Right ventricle myocardium inferior (tissue), 1 donor: Measurements from ENCODE around the gene MST1. TPM values are rescaled to one million over a fixed set of nuclear protein-coding genes. Genes with fewer than 3 reads are reported as not detected.

Experiments used
- ATAC-seq: fragments of 200-7000 bp; cut with Tn5 transposase; one replicate; pipeline ENCODE4 v1.9.1; 2020; ENCODE audit warnings: mild to moderate bottlenecking, moderate library complexity
- DNase-seq: peaks from one replicate; pipeline ENCODE4 v3.0.0; 2021; ENCODE audit errors: missing footprints
- intact Hi-C: fragments of 100-400 bp; cut with DNase I; formaldehyde crosslinking; loops from one replicate; pipeline ENCODE4 v1.11.0; 2022
- long read RNA-seq: library from polyadenylated mRNA; unstranded; transcript quantifications from one replicate; pipeline ENCODE4 v2.0.0, GENCODE V29; 2021
- total RNA-seq: library from RNA; stranded (reverse); fragmentation: NEBNext Ultra II Directional; extraction: Animal tissue kit (Norgen Biotek cat#: 25700); gene quantifications from one replicate; pipeline ENCODE4 v1.2.1, GENCODE V29; 2021
- donor health status: DM: no; HTN: yes; CAD: no; lungs with severe emphysema.

Gene MST1
- 4.6 TPM for total RNA-seq
- long read RNA-seq: 0 reads

DNA sequence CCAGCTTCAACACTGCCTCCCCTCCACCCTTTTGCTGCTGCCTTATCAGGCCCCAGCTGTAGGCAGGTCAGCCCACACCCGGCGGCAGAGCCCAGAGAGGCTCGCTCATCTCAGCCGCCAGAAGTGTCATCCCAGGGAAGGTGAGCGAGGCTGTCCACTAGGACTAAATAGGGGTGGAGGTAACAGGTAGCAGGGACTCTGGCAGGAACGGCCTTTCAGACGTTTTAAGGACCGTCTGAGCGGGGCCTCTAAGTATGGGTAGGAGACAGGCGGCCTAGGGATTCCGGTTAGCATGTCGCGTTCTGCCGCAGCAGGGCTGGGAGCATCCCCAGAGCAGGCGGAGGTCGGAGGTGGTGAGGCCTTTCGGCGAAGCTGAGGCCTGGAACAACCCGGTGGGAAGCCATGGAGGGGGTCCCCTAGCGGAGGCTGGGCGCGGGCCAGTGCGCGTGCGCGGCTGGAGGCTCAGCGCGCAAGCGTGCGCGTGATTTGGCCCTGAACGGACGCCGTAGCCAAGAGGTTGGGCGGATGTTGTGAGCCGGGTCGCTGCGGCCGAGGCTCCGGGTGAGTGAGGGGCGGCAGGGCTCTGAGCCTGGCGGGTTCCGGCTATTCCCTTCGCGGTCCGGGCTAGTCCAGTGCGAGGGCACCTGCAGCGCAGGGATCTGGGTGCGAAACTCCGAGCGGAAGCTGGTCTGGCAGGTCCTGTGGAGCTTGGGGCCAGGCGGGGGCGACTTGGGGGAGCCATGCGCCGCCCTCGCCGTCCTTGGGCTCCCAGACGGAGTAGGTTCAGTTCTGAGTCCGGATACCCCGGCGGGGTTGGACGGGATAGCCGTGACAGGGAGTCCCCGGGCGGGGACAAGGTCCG, at the start of gene MST1, which contains the start of gene RNF123:
TSS of gene MST1 (minus strand) at position 429 of the 862 bp plus-strand sequence. CDS start 783 bp downstream, outside the sequence.
TSS of gene RNF123 (plus strand) at position 512 of the 862 bp plus-strand sequence. CDS start 1,609 bp downstream, outside the sequence.
- intact Hi-C loops: no loop called here
- DNase-seq: peak; percentile 94
- ATAC-seq: peak; percentile 85

DNA sequence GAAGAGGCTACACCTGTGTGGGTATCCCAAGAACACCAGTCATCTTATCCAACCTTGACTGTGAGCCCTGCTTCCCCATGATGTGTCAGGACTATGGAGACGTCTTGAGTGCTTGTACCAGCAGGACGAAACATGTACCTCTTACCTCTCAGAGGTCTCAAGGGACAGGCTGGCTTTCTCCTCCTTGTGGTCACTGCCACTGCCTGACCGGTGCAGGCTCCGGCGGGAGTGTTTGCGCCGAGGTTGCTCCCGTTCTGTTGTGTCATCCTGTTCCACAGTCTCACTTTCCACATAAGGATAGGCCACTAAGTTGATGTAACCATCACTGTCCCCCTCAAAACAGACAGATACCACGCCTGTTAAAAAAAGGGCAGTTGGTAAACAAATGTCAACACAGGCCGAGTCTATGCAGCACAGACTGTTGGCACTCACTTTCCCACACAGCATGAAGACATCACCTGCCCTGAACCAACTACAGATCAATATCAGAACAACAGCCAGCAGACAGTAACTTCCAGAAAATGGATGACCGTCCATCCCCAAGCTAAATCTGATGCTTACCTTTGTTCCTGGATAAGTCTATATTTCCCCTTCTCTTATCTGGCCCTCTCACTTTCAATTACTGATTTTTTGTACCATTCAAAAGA, 48.9 kb upstream of the MST1 start:
- intact Hi-C loops: no loop called here
- DNase-seq: no peak
- ATAC-seq: no peak

DNA sequence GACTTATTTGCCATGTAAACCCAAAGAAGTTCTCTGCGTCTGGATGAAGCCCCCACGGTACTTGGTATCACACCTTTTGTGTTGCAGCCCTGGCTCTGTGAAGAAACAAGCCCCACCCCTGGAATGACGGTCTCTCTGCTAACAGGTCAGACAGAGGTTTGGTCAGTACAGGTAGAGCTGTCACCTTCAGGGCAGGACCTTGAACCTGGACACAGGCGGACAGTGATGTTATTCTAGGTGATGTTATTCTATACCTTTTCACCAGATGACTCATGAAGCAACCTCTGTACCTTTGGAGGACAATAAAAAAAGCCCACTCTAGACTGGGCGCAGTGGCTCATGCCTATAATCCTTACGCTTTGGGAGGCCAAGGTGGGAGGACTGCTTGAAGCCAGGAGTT, 45.5 kb upstream of the MST1 start:
- no peak for DNase-seq
- intact Hi-C loops: no loop called here
- ATAC-seq: no peak

DNA sequence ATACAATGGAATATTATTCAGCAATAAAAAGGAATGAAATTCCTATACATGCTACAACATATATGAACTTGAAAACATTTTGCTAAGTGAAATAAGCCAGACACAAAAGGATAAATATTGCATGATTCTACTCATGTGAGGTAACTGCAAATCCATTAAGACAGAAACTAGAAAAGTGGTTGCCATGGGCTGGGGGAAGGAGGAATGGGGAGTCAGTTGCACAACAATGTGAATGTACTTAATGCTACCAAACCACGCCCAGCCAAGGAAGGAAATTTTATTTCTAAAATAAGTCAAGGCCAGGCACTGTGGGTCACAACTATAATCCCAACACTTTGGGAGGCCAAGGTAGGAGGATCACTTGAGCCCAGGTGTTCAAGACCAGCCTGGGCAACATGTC, 44.3 kb upstream of the MST1 start:
- intact Hi-C loops: no loop called here
- no peak for ATAC-seq
- DNase-seq: no peak

DNA sequence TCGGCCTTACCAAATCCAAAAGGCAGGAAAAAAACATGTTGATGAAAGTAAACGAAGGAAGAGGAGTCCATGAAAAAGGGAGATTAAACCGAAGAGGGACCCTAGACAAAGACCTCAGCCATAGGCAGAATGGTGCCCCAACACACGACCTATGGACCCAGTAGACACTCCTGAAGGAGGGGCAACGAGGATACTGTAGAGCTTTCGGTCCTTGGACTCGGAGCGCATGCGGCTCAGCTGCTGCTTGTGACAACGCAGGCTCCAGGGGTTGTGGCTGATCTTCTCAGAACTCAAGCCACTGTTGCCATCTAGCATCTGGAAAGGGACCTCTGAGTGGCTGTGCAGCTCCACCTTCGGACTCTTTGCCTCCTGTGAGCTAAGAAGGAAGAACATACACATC, 43.3 kb upstream of the MST1 start:
- no peak for ATAC-seq
- intact Hi-C loops: no loop called here
- no peak for DNase-seq

DNA sequence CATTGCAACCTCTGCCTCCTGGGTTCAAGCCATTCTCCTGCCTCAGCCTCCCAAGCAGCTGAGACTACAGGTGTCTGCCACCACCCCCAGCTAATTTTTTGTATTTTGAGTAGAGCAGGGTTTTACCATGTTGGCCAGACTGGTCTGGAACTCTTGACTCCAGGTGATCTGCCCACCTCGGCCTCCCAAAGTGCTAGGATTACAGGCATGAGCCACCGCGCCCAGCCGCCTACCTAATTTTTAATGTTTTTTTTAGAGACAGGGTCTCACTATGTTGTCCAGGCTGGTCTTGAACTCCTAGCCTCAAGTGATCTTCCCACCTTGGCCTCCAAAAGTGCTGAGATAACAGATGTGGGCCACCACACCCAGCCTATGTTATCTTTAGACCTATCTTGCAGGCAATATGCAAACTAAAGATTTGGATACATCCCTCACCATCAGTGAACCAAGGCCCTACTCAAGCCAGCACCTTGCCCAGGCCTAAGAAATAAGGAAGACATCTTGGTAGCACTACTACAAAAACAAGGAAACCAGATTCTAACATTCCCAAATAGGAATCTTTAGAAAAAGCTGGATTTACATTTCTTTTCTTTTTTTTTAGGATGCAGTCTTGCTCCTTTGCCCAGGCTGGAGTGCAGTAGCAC, 40.8 kb upstream of the MST1 start:
- intact Hi-C loops: no loop called here
- no peak for ATAC-seq
- no peak for DNase-seq

DNA sequence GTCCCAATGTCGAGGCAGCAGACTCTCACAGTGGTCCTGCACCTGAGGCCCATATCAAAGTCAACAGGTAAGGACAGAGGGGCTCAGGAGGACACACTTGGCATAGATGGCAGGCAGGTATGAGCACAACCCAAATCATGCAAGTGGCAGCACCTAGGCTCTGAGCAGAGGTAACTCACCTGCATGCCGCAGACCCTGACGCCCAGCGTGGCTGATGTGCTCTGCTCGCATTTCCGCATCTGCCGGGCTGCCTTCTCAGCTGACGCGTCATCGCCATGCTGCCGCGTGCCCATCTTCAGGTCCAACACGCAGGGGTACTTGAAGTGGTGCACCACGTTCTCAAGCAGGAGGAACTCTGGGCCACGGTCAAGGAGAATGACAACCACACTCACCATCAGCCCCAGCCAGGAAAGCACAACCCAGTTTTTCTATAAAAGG, 38.7 kb upstream of the MST1 start:
- ATAC-seq (no peak), DNase-seq (no peak)
- intact Hi-C loops: no loop called here

DNA sequence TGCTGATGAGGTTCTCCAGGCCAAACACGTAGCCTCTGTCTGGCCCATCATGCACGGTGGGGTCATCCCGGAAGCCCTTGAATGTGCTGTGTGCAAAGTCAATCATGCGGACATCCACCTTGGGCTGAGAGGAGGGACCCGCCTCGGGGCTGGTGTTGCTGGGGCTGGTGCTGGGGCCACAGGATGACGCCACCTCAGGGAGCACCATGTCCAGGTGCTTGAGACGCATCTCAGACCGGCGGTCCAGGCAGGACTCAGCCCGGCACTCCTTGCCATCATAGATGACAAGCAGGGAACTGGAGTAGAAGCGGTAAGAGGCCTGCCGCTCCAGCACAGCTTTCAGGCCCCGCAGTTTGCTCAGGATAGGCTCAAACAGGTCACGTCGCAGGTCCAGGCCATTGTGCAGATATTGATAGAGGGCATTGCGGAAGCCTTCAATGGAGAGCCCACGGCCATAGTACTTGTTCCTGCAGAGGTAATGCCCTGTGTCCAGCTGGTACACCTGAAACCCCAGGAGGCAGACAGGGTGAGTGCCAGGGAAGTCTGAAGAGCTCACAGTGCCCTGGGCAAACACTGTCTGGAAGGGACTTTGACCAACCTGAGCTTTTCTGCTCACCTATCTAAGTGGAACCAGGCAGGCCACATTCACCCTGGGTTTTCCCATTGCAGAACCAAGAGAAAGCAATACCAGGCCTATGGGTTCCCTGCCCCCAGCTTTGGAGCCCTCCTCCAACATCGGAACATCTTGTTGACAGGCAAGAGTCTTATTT, 38.1 kb upstream of the MST1 start:
- DNase-seq (no peak), ATAC-seq (no peak)
- intact Hi-C loops: no loop called here

DNA sequence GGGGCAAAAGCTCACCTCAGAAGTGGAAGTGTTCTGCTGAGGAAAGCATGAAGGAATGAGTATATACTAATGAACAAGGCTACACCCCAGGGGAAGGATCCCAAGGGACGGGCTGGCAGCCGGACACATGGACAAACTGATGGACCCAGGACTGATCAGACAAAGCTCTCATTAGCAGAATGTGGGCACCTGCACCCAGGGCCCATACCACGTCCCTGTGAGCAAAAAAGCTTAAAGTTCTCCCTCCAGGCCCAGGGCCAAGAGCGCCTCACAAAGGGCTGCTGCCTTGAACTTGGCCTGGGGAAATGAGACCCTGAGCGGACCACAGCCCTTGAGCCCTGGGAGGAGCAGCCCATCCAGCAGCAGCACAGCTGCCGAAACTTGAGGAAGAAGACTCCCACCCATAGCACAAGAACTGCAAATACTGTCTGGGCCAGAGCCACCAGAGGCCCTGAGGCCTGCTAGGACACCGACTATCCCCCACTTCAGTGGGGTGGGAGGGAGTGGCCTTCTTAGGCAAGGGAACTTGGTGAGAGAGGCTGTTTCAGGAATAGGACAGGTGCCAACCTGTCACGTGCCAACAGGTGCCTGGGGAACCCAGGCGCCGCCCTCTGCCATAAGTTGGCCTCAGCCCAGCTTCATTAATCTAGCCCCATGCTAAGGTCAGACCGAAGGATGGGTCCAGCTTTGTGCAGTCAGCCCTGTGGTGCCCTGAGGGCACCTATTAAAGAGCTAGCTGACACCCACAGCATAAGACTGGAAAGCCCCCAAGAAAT, 36.8 kb upstream of the MST1 start:
- no peak for ATAC-seq
- intact Hi-C loops: no loop called here
- DNase-seq: no peak

DNA sequence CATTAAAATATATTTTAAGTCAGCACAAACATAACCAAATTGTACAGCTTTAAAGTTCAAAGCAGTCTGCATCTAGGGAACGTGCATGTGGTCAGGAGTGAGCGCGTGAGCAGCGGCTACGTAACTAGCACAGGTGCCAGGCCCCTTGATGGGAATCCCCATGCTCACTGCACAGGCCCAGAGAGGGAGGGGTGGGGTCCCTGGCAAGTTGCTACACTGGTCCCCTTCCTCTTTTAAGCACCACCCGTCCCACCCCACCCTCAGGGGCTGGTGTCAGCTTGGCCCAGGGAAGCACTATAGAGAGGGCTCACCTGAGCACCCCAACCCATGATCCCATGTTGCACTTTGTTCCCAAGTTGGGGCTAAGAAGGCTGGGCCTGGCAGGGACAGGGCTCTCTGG, 35.3 kb upstream of the MST1 start:
- DNase-seq (no peak), ATAC-seq (no peak)
- intact Hi-C loops: loop anchor here (5.0 kb wide), 1 partner anchor 563 kb away; no protein-coding TSS in a partner anchor

DNA sequence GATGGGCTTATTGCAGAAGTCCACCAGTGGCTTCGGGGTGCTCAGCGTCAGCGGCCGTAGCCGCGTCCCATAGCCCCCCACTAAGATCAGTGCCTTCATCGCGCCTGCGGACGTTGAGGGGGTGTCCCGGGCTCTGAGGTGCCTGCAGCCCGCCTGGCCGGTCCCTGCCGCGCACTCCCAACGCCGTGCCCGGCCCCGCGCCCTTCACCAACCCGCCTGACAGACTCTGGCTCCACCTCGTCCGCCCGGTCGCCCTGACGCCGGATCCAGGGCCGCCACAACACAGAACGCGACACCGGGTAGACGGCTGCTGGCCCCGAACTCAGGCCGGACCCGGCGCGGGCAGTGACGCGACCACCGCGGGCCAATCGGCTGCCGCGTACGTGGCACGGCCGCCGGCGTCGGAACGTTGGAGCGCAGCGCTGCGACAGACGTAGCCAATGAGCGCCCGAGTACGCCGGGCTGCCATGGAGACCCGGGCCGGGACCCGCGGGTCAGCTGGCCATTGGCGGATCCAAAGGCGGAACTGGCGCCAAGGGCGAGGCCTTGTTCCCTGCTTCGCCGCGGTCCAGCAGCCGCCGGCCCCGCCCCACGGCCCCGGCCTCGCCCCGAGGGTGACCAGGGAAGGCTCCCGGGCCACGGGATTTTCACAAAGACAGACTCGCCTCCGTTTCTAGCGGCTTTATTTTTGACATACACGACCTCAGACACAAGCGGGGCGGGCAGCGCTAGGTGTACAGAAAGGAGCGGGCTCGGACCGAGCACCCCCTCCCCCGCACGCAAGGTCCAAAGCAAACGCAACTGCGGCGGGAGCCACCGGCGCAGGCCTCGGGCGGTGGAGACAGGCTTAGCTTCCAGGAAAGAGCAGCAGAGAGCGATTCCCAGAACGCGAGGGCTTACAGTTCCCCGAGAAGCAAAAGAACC, 34.6 kb upstream of the MST1 start, which contains the start of gene GMPPB:
TSS of gene GMPPB (minus strand) at position 324 of the 924 bp plus-strand sequence. CDS start at position 99, 225 bp downstream.
- intact Hi-C loops: loop anchor here (5.0 kb wide), 1 partner anchor 563 kb away; no protein-coding TSS in a partner anchor
- ATAC-seq: peak; percentile 92
- DNase-seq: peak; percentile 99

DNA sequence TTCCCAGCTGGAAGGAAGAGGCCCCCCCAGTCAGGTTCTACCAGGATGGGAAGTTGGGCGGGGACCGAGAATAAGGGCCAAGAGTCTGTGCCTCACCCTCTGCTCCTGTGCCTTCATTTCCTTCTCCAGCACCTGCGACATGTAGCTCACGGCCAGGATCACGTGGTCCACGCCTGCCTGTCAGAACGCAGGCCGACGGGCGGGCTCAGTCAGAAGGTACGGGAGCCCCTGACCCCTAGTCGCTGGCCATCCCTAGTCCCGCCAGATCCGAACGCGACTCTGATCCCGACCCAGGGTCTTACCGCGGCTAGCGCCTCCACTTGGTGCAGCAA, 34.0 kb upstream of the MST1 start:
- ATAC-seq (no peak), DNase-seq (peak; percentile 81)
- intact Hi-C loops: loop anchor here (5.0 kb wide), 1 partner anchor 564 kb away; no protein-coding TSS in a partner anchor

DNA sequence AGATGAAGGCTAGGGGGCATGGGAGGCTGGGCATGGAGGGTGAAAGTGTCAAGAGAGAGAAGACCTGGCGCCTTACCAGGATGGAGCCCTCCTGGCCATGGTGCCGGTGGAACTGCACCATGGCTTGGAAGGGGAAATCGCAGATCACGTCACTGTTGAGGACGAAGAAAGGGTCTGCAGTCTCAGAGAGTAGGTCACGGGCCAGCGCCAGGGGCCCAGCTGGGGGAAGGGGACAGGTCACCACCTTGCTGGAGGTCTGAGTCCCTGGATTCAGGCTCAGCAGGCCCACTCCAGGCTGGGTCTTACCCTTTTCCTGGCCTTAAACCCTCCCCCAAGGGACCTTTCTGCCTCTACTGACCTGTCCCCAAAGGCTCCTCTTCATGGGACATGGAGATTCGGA, 33.6 kb upstream of the MST1 start:
- DNase-seq (no peak), ATAC-seq (no peak)

DNA sequence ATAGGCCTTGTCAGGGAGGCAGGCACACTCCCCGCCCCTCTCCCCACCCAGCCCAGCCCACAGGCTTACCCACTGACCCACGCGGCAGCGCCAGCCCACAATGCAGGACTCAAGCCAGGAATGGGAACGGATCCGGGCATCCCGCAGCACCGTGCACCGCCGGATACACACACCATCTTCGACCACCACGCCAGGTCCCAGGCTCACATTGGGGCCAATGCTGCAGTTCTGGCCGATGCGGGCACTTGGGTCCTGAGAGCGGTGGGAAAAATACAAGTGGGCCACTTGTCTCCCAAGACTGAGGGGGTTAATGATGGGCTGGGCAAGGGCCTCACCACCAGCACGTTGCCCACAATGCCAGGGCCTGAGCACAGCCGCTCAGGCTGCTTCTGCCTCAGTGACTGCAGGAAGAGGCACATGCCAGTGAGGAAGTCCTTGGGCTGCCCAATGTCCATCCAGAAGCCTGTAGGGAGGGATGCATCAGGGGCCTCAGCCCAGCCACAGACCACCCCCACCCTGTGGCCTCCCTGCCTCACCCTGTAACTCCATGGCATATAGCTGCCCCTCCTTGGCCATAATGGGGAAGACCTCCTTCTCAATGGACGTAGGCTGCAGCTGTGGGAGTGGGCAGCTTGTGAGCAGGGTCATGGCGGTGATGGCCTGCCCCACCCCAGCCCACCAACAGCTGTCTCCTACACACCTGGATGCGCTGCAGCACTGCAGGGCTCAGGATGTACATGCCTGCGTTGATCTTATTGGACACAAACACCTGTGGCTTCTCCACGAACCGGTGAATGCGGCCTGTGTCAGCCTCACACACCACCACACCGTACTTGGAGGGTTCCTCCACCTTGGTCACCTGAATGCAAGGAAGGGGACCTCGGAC, 32.9 kb upstream of the MST1 start:
- ATAC-seq (no peak), DNase-seq (peak; percentile 46)
- intact Hi-C loops: loop anchor here (5.0 kb wide), 1 partner anchor 565 kb away; no protein-coding TSS in a partner anchor

More for the DNA sequence above, 33.6 kb upstream of the MST1 start:
- intact Hi-C loops: loop anchor here (5.0 kb wide), 1 partner anchor 564 kb away; no protein-coding TSS in a partner anchor

DNA sequence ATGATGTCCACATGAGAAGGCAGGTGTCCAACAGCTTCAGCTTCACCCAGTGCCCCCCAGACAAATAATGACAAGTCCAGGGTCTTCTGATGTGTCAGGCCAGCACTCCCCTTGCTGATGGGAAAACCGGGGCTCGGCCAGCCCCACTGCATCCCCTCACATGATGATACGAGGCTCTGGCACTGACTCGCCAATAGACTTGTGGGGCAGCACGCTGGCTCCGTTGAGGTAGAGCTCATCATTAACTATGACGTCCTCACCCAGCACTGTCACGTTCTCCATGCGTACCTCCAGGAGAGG, 32.3 kb upstream of the MST1 start:
- peak; percentile 26 for DNase-seq
- intact Hi-C loops: loop anchor here (5.0 kb wide), 1 partner anchor 566 kb away; no protein-coding TSS in a partner anchor
- ATAC-seq: no peak
